OCI-LY7 (cell line): Measurements from ENCODE around the gene AKAP12.

ENCODE experiments used
- CTCF ChIP-seq: fragments of 200-600 bp; sonication (generic); conservative IDR thresholded peaks from 2 replicates; pipeline ENCODE4 v1.5.1; 2014; ENCODE audit warnings: mild to moderate bottlenecking, antibody characterized with exemption, low read length, moderate library complexity, mixed read lengths
- EZH2phosphoT487 ChIP-seq: fragments of 200-600 bp; sonication (generic); IDR thresholded peaks from 2 replicates; pipeline ENCODE4 v1.6.1; 2018; ENCODE audit warnings: low read depth, borderline replicate concordance, mild to moderate bottlenecking, mixed run types, antibody characterized with exemption, low read length, moderate library complexity, mixed read lengths

GRCh38 chr6:151224076-151224475 is 15.7 kb upstream of the AKAP12 start:
- TF ChIP-seq CTCF: no peak
- TF ChIP-seq EZH2phosphoT487: no peak
